ENCODE data around the gene GYPB.
"Not testable (repeated sequence)": the region's sequence is repeated elsewhere in the genome, so short reads cannot be mapped to it uniquely, and the experiment has no call there.

DNA sequence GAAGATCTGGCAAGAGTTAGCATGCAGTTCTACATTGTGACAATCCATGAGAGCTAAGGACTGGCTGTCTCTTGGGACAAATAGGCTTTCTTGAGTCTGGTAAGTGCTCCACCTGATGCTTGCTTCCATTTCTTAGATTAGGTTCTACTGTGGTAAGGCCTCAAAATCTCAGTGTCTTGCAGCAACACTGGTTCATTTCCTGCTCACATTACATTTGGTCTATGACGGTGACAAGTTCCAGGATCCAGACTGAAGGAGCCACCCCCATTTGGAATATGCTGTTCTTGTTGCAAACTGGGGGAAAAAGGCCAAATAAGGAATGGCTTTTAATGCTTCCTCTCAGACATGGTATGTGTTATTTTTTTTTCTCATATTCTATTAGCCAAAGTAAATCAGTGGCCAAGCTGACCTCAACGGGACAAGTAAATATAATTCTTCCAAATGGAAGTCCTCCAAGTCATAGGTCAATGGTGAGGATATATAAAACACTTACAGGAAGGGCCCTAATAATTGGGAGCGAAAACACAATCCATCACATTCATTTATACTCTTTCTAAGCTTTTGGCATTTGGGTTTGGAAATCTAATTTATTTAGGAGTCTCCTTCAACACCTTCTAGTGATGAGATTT is 3.7 kb upstream of the GYPB start:
- TF ChIP-seq, protein P1, sequence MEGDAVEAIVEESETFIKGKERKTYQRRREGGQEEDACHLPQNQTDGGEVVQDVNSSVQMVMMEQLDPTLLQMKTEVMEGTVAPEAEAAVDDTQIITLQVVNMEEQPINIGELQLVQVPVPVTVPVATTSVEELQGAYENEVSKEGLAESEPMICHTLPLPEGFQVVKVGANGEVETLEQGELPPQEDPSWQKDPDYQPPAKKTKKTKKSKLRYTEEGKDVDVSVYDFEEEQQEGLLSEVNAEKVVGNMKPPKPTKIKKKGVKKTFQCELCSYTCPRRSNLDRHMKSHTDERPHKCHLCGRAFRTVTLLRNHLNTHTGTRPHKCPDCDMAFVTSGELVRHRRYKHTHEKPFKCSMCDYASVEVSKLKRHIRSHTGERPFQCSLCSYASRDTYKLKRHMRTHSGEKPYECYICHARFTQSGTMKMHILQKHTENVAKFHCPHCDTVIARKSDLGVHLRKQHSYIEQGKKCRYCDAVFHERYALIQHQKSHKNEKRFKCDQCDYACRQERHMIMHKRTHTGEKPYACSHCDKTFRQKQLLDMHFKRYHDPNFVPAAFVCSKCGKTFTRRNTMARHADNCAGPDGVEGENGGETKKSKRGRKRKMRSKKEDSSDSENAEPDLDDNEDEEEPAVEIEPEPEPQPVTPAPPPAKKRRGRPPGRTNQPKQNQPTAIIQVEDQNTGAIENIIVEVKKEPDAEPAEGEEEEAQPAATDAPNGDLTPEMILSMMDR (IDR thresholded peaks at IDR 0.05) = not testable (repeated sequence)
- TF ChIP-seq EZH2 (IDR thresholded peaks at IDR 0.05; ENCODE audit: borderline replicate concordance, insufficient read depth, low read depth, low read length, poor library complexity, severe bottlenecking) = not testable (repeated sequence)
